ENCODE results near the gene NGFR. TPM values are rescaled to one million over a fixed set of nuclear protein-coding genes. Genes with fewer than 3 reads are reported as not detected.

Gene NGFR
- total and polyA plus RNA-seq, 9 of the 15 experiments (the other 6 are each of a cell fraction or from before 2014, with no cell fraction given) = 0.07 to 0.23 (median 0.13) TPM; not detected in 4

DNA sequence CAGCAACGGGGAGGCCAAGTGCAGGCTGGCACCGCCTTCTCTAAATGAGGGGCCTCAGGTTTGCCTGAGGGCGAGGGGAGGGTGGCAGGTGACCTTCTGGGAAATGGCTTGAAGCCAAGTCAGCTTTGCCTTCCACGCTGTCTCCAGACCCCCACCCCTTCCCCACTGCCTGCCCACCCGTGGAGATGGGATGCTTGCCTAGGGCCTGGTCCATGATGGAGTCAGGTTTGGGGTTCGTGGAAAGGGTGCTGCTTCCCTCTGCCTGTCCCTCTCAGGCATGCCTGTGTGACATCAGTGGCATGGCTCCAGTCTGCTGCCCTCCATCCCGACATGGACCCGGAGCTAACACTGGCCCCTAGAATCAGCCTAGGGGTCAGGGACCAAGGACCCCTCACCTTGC is 18.5 kb downstream of the NGFR start (continued):
- TF ChIP-seq, protein P1, sequence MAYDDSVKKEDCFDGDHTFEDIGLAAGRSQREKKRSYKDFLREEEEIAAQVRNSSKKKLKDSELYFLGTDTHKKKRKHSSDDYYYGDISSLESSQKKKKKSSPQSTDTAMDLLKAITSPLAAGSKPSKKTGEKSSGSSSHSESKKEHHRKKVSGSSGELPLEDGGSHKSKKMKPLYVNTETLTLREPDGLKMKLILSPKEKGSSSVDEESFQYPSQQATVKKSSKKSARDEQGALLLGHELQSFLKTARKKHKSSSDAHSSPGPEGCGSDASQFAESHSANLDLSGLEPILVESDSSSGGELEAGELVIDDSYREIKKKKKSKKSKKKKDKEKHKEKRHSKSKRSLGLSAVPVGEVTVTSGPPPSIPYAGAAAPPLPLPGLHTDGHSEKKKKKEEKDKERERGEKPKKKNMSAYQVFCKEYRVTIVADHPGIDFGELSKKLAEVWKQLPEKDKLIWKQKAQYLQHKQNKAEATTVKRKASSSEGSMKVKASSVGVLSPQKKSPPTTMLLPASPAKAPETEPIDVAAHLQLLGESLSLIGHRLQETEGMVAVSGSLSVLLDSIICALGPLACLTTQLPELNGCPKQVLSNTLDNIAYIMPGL (CRISPR knock-in tag; IDR thresholded peaks at IDR 0.05) = no peak
- TF ChIP-seq HOXB6 (CRISPR knock-in tag; IDR thresholded peaks at IDR 0.05; ENCODE audit: borderline replicate concordance) (no peak), LCOR (CRISPR knock-in tag; IDR thresholded peaks at IDR 0.05) (no peak), HOMEZ (CRISPR knock-in tag; IDR thresholded peaks at IDR 0.05) (no peak), GABPB2 (CRISPR knock-in tag; conservative IDR thresholded peaks at IDR 0.05) (no peak), ZNF778 (CRISPR knock-in tag; IDR thresholded peaks at IDR 0.05) (no peak), NR2F6 (CRISPR knock-in tag; IDR thresholded peaks at IDR 0.05) (no peak), ZNF282 (CRISPR knock-in tag; IDR thresholded peaks at IDR 0.05) (no peak), ZNF561 (CRISPR knock-in tag; conservative IDR thresholded peaks at IDR 0.05) (no peak), MCM5 (IDR thresholded peaks at IDR 0.05; ENCODE audit: low read depth) (no peak), SMC3 (conservative IDR thresholded peaks at IDR 0.05; ENCODE audit: insufficient read depth, low read depth, low read length) (no peak), KDM4B (IDR thresholded peaks at IDR 0.05; ENCODE audit: borderline replicate concordance in 2 of 2, low read depth in 1 of 2) (no peak), NCOA4 (IDR thresholded peaks at IDR 0.05; ENCODE audit: partially characterized antibody) (no peak)
